T-helper 2 cell treated with Interferon-gamma antibody and Interleukin-4, amounts not matched to agents 5 μg/mL and 100 μg/mL, for 36 hours (primary cell): ENCODE results near the gene RDX.

Experiments
- DNase-seq: peaks from one replicate; pipeline ENCODE4 v3.0.0; 2021; ENCODE audit warnings: low spot score
- H3K27ac Mint-ChIP-seq: one replicate; pipeline ENCODE4 v1.8.0; 2021; ENCODE audit warnings: mild to moderate bottlenecking, mixed read lengths
- H3K27me3 Mint-ChIP-seq: one replicate; pipeline ENCODE4 v1.8.0; 2021; ENCODE audit warnings: low read depth, mixed read lengths
- H3K36me3 Mint-ChIP-seq: one replicate; pipeline ENCODE4 v1.8.0; 2021; ENCODE audit warnings: low read depth, mixed read lengths
- H3K4me1 Mint-ChIP-seq: one replicate; pipeline ENCODE4 v1.8.0; 2021; ENCODE audit warnings: low read depth, mixed read lengths
- H3K4me3 Mint-ChIP-seq: one replicate; pipeline ENCODE4 v1.8.0; 2022; ENCODE audit warnings: mild to moderate bottlenecking, moderate library complexity, mixed read lengths
- H3K9me3 Mint-ChIP-seq: one replicate; pipeline ENCODE4 v1.8.0; 2021; ENCODE audit warnings: mixed read lengths

Gene RDX

DNA sequence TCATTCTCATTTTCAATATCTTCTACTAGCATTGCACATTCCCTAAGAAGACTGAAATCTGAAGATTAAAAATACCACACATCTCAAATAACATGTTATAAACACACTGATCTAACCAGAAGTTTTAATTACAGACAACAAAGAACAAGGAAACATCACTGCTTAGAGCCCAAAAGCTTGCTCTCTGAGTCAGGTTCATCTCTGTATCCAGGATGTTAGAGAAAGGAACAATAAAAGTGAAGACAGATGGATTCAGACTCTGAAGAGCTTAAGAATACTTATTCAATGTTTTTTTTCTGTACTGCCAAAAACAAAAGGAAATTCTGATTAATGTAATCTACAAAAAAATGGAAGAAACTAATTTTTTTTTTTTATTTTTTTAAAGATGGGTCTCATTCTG, 16.5 kb downstream of the RDX start:
- no peak for DNase-seq
- Mint-ChIP-seq H3K27me3 (no peaks in the 10 kb centered on the region), H3K9me3 (no peaks in the 10 kb centered on the region), H3K36me3 (peaks cover 40% of the 10 kb centered on the region), H3K4me3 (no peak overlapping the region), H3K27ac (peak overlapping the region; percentile 37), H3K4me1 (peaks cover 8% of the 10 kb centered on the region)

DNA sequence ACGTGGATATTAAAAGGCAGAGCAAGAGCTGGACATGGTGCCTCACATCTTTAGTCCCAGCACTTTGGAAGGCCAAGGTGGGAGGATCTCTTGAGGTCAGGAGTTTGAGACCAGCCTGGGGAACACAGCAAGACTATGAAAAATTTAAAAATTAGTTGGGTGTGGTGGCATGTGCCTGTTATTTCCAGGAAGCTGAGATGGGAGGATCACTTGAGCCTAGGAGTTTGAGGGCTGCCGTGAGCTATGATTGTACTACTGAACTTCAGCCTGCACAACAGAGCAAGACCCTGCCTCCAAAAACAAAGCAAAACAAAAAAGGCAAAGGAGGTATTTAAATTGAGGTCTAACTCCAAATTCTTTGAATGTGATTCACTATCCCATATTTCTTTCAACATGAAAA, 23.5 kb downstream of the RDX start:
- Mint-ChIP-seq H3K9me3 (no peaks in the 10 kb centered on the region), H3K27me3 (no peaks in the 10 kb centered on the region), H3K4me3 (no peak overlapping the region), H3K4me1 (peaks cover 16% of the 10 kb centered on the region), H3K36me3 (peaks cover 49% of the 10 kb centered on the region), H3K27ac (no peak overlapping the region)
- no peak for DNase-seq

- H3K27me3 Mint-ChIP-seq = no peaks in the 10 kb centered on the region
- no peak for DNase-seq
- peaks cover 41% of the 10 kb centered on the region for H3K36me3 Mint-ChIP-seq
- peaks cover 15% of the 10 kb centered on the region for H3K4me1 Mint-ChIP-seq
- H3K27ac Mint-ChIP-seq = no peak overlapping the region
- H3K9me3 Mint-ChIP-seq = no peaks in the 10 kb centered on the region
- no peak overlapping the region for H3K4me3 Mint-ChIP-seq
These were observed 26.4 kb downstream of the RDX start for GRCh38 chr11:110269996-110270395.

- no peak overlapping the region for H3K27ac Mint-ChIP-seq
These were observed 28.0 kb downstream of the RDX start for GRCh38 chr11:110268441-110268840.

DNA sequence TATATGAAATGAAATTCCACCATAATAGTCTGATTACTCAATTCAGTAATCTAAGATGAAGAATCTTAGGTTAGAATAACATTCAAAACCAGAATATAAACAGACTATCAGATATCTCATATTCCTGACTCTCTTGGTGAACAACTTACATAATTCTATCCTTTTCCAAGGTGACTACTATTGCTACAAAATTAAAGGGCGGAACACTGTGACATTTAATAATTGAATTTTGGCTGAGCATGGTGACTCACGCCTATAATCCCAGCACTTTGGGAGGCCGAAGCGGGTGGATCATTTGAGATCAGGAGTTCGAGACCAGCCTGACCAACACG, 34.4 kb downstream of the RDX start:
- peaks cover 3% of the 10 kb centered on the region for H3K4me1 Mint-ChIP-seq
- no peaks in the 10 kb centered on the region for H3K9me3 Mint-ChIP-seq
- DNase-seq = no peak
- no peak overlapping the region for H3K4me3 Mint-ChIP-seq
- no peaks in the 10 kb centered on the region for H3K27me3 Mint-ChIP-seq
- no peak overlapping the region for H3K27ac Mint-ChIP-seq
- peaks cover 48% of the 10 kb centered on the region for H3K36me3 Mint-ChIP-seq

More at GRCh38 chr11:110268441-110268840, 28.0 kb downstream of the RDX start:
- Mint-ChIP-seq H3K4me1 (peaks cover 14% of the 10 kb centered on the region), H3K27me3 (no peaks in the 10 kb centered on the region), H3K36me3 (peaks cover 43% of the 10 kb centered on the region), H3K9me3 (no peaks in the 10 kb centered on the region), H3K4me3 (no peak overlapping the region)
- DNase-seq = no peak

DNA sequence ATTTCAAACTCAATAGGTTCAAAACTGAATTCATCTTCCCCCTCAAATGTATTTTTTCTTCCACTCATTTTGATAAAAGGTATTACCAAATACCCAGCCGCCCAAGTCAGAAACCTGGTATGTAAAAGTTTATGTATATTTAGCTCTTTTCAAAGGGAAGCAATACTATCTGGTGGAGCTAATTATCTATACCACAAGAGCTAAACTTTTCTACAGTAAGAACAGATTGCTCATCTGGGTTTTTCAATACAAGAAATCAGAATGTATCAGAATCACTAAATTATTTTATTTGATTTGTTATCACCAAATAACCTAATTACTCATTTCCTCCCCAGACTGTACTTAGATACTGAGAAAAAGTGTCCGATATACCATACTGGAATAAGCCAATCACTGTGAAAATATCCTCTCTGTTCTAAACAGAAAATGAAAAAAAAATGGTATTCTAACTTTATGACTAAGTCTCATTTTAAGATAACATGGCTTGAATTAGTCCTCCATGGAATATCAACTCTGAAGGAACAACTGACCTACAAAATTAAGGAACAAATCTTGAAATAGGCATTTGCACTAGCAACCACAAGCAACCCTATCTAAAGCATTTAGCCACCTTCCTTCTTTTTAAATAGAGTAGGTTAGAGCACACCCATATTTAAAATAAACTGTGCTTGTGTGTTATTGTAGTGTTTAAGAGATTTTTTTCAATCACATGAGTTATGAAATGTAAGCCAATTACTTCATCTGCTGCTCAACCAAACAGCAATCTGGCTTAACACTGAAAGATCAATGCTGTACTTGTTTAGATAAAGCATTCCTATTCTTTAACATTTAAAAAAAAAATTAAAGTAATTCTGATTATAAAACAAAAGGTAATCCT, 35.0 kb downstream of the RDX start:
- Mint-ChIP-seq H3K27me3 (no peaks in the 10 kb centered on the region), H3K4me3 (no peak overlapping the region), H3K9me3 (no peaks in the 10 kb centered on the region), H3K27ac (no peak overlapping the region), H3K36me3 (peaks cover 50% of the 10 kb centered on the region), H3K4me1 (peaks cover 3% of the 10 kb centered on the region)
- DNase-seq = no peak

DNA sequence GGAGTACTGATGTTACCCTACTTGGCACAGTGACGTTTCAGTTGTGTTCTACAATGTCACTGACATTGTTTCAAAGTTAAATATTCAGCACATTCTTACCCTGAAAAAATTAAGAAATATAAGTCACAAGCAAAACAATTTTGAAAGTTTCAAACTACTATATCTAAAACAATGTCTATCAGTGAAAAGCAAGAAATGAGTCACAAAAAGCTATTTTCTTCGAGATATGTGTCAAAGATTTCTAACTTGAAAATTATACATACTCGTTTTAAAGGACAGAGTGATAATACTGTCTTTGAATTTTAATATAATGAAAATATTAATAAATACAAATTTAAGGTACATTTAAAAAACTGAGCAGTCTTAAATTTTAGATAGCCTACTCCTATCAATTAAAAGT, 42.9 kb downstream of the RDX start:
- H3K4me1 Mint-ChIP-seq = peaks cover 8% of the 10 kb centered on the region
- DNase-seq = no peak
- H3K36me3 Mint-ChIP-seq = peaks cover 44% of the 10 kb centered on the region
- H3K4me3 Mint-ChIP-seq = no peak overlapping the region
- no peaks in the 10 kb centered on the region for H3K9me3 Mint-ChIP-seq
- no peak overlapping the region for H3K27ac Mint-ChIP-seq
- H3K27me3 Mint-ChIP-seq = no peaks in the 10 kb centered on the region

- H3K27me3 Mint-ChIP-seq = no peaks in the 10 kb centered on the region
- peaks cover 38% of the 10 kb centered on the region for H3K36me3 Mint-ChIP-seq
- no peaks in the 10 kb centered on the region for H3K9me3 Mint-ChIP-seq
- no peak for DNase-seq
- no peak overlapping the region for H3K4me3 Mint-ChIP-seq
- H3K4me1 Mint-ChIP-seq = peaks cover 8% of the 10 kb centered on the region
- H3K27ac Mint-ChIP-seq = no peak overlapping the region
These were observed 44.6 kb downstream of the RDX start for GRCh38 chr11:110251836-110252235.

DNA sequence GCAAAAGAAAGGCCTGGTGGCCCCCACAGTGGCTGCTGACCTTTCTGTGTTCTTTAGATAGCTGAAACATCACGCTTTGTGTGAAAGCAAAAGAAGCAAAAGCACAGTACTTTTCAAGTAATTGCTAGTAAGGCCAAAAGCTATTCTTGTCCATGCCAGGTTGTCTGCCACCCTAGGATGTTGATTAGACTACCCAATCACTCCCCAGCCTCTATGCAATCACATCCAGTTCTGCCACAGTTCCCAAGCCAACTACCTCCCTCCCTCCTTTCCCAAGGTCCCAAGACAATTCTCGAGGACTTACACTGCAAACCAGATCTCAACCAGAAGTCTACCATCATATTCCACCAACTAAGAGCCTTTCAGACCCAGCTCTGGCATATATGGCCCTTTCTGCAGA, 46.2 kb downstream of the RDX start:
- peaks cover 35% of the 10 kb centered on the region for H3K36me3 Mint-ChIP-seq
- H3K4me1 Mint-ChIP-seq = peaks cover 8% of the 10 kb centered on the region
- H3K27ac Mint-ChIP-seq = no peak overlapping the region
- no peak for DNase-seq
- no peaks in the 10 kb centered on the region for H3K27me3 Mint-ChIP-seq
- no peak overlapping the region for H3K4me3 Mint-ChIP-seq
- no peaks in the 10 kb centered on the region for H3K9me3 Mint-ChIP-seq

GRCh38 chr11:110249766-110250165, 46.6 kb downstream of the RDX start:
- Mint-ChIP-seq H3K4me1 (peaks cover 8% of the 10 kb centered on the region), H3K27ac (no peak overlapping the region), H3K4me3 (no peak overlapping the region), H3K9me3 (no peaks in the 10 kb centered on the region), H3K27me3 (no peaks in the 10 kb centered on the region), H3K36me3 (peaks cover 35% of the 10 kb centered on the region)
- DNase-seq = no peak

DNA sequence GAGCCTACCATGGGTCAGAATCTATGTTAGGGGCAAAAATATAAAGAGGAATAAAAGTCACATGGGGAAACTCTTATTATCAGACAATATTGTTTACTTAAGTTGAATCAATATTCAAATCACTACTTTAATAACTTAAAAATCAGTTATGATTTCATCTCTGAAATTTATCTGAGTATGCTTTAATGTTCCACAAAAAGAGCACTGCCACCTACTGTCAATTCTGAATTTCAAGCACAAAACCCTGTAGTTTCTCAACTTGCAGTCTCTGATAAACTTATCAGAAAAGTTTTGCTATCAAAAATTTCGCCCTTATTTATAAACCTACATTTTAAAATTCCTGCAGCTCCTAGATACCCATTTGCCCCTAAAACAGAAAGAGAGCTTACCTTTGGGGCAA, 47.3 kb downstream of the RDX start:
- H3K36me3 Mint-ChIP-seq = peaks cover 34% of the 10 kb centered on the region
- H3K4me1 Mint-ChIP-seq = peaks cover 4% of the 10 kb centered on the region
- H3K27ac Mint-ChIP-seq = no peak overlapping the region
- H3K4me3 Mint-ChIP-seq = no peak overlapping the region
- no peak for DNase-seq
- no peaks in the 10 kb centered on the region for H3K9me3 Mint-ChIP-seq
- no peaks in the 10 kb centered on the region for H3K27me3 Mint-ChIP-seq

DNA sequence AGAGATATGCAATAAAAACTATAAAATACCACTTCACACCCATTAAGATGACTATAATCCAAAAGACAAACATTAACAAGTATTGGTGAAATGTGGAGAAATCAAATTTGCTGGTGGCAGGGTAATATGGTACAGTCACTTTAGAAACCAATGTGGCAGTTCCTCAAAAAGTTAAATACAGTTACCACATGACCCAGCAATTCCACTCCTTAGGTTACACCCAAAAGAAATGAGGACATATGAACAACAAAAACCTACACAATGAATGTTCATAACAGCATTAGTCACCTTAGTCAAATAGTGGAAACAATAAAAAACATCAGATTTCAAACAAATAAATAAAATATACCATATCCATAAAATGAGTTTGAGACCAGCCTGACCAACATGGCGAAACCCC, 52.6 kb downstream of the RDX start:
- no peak for DNase-seq
- Mint-ChIP-seq H3K9me3 (no peaks in the 10 kb centered on the region), H3K36me3 (peaks cover 43% of the 10 kb centered on the region), H3K27ac (no peak overlapping the region), H3K4me1 (peaks cover 2% of the 10 kb centered on the region), H3K4me3 (no peak overlapping the region), H3K27me3 (no peaks in the 10 kb centered on the region)

GRCh38 chr11:110242746-110243145, 53.7 kb downstream of the RDX start:
- Mint-ChIP-seq H3K27ac (no peak overlapping the region), H3K9me3 (no peaks in the 10 kb centered on the region), H3K36me3 (peaks cover 45% of the 10 kb centered on the region), H3K27me3 (no peaks in the 10 kb centered on the region), H3K4me1 (peaks cover 2% of the 10 kb centered on the region), H3K4me3 (no peak overlapping the region)
- DNase-seq = no peak

- Mint-ChIP-seq H3K4me3 (no peak overlapping the region), H3K27ac (no peak overlapping the region), H3K4me1 (peaks cover 2% of the 10 kb centered on the region), H3K36me3 (peaks cover 48% of the 10 kb centered on the region), H3K27me3 (no peaks in the 10 kb centered on the region), H3K9me3 (no peaks in the 10 kb centered on the region)
- DNase-seq = no peak
These were observed 54.2 kb downstream of the RDX start for GRCh38 chr11:110242188-110242587.

GRCh38 chr11:110235966-110236365, 60.4 kb downstream of the RDX start:
- Mint-ChIP-seq H3K4me1 (peaks cover 2% of the 10 kb centered on the region), H3K36me3 (peaks cover 50% of the 10 kb centered on the region), H3K9me3 (no peaks in the 10 kb centered on the region), H3K27me3 (no peaks in the 10 kb centered on the region), H3K4me3 (no peak overlapping the region), H3K27ac (no peak overlapping the region)
- DNase-seq = no peak
